HEK293 (cell line): ENCODE measurements around the gene MFAP5.

Experiments
- BCL11B ChIP-seq: fragments of 450-650 bp; formaldehyde crosslinking; IDR thresholded peaks from 2 replicates; pipeline ENCODE4 v1.5.1; 2016; ENCODE audit warnings: low read depth, missing biosample characterization, missing genetic modification characterization
- HOXC10 ChIP-seq: sonication (generic); formaldehyde crosslinking; IDR thresholded peaks from 2 replicates; pipeline ENCODE4 v1.8.1; 2023; ENCODE audit warnings: mild to moderate bottlenecking, missing genetic modification reagents
- PBX3 ChIP-seq: sonication (generic); formaldehyde crosslinking; IDR thresholded peaks from 2 replicates; pipeline ENCODE4 v1.8.1; 2022; ENCODE audit warnings: mild to moderate bottlenecking, moderate library complexity, missing genetic modification reagents
- SP3 ChIP-seq: fragments of 450-650 bp; formaldehyde crosslinking; IDR thresholded peaks from 2 replicates; pipeline ENCODE4 v1.5.1; 2016; ENCODE audit warnings: missing biosample characterization, missing genetic modification characterization
- ZBTB44 ChIP-seq: fragments of 450-650 bp; IDR thresholded peaks from 2 replicates; pipeline ENCODE4 v1.5.1; 2018; ENCODE audit warnings: missing biosample characterization, mild to moderate bottlenecking, missing genetic modification characterization
- ZBTB6 ChIP-seq: fragments of 450-650 bp; formaldehyde crosslinking; IDR thresholded peaks from 2 replicates; pipeline ENCODE4 v1.5.1; 2017; ENCODE audit warnings: missing biosample characterization, missing genetic modification characterization
- ZFP41 ChIP-seq: fragments of 450-650 bp; formaldehyde crosslinking; IDR thresholded peaks from 2 replicates; pipeline ENCODE4 v1.5.1; 2016; ENCODE audit warnings: missing biosample characterization, missing genetic modification characterization, borderline replicate concordance
- ZIC2 ChIP-seq: fragments of 450-650 bp; formaldehyde crosslinking; IDR thresholded peaks from 2 replicates; pipeline ENCODE4 v1.5.1; 2016; ENCODE audit warnings: missing biosample characterization, missing genetic modification characterization
- ZNF132 ChIP-seq: fragments of 450-650 bp; formaldehyde crosslinking; IDR thresholded peaks from 2 replicates; pipeline ENCODE4 v1.5.1; 2017; ENCODE audit warnings: missing biosample characterization, missing genetic modification characterization, borderline replicate concordance
- ZNF146 ChIP-seq: fragments of 450-650 bp; formaldehyde crosslinking; IDR thresholded peaks from 2 replicates; pipeline ENCODE4 v1.5.1; 2016; ENCODE audit warnings: missing biosample characterization, missing genetic modification characterization
- ZNF16 ChIP-seq: fragments of 450-650 bp; formaldehyde crosslinking; IDR thresholded peaks from 2 replicates; pipeline ENCODE4 v1.5.1; 2016; ENCODE audit warnings: low read depth, missing biosample characterization, missing genetic modification characterization
- ZNF174 ChIP-seq: fragments of 450-650 bp; formaldehyde crosslinking; IDR thresholded peaks from 2 replicates; pipeline ENCODE4 v1.5.0; 2017; ENCODE audit warnings: missing biosample characterization, mild to moderate bottlenecking, missing genetic modification characterization
- ZNF211 ChIP-seq: fragments of 450-650 bp; formaldehyde crosslinking; IDR thresholded peaks from 2 replicates; pipeline ENCODE4 v1.5.1; 2016; ENCODE audit warnings: low read depth, missing biosample characterization, missing genetic modification characterization
- ZNF214 ChIP-seq: fragments of 450-650 bp; formaldehyde crosslinking; IDR thresholded peaks from 2 replicates; pipeline ENCODE4 v1.5.1; 2017; ENCODE audit warnings: missing biosample characterization, mild to moderate bottlenecking, missing genetic modification characterization, borderline replicate concordance
- ZNF221 ChIP-seq: fragments of 450-650 bp; formaldehyde crosslinking; IDR thresholded peaks from 2 replicates; pipeline ENCODE4 v1.5.1; 2017; ENCODE audit warnings: missing biosample characterization, missing genetic modification characterization, borderline replicate concordance
- ZNF302 ChIP-seq: fragments of 450-650 bp; formaldehyde crosslinking; IDR thresholded peaks from 2 replicates; pipeline ENCODE4 v1.5.1; 2016; ENCODE audit warnings: missing biosample characterization, missing genetic modification characterization, low read depth
- ZNF324 ChIP-seq: fragments of 450-650 bp; formaldehyde crosslinking; IDR thresholded peaks from 2 replicates; pipeline ENCODE4 v1.5.1; 2016; ENCODE audit warnings: missing biosample characterization, missing genetic modification characterization
- ZNF521 ChIP-seq: fragments of 450-650 bp; formaldehyde crosslinking; IDR thresholded peaks from 2 replicates; pipeline ENCODE4 v1.5.1; 2017; ENCODE audit warnings: missing biosample characterization, mild to moderate bottlenecking, missing genetic modification characterization
- ZNF549 ChIP-seq: fragments of 450-650 bp; IDR thresholded peaks from 2 replicates; pipeline ENCODE4 v1.5.1; 2018; ENCODE audit warnings: missing biosample characterization, missing genetic modification characterization, mild to moderate bottlenecking, inconsistent platforms, moderate library complexity
- ZNF555 ChIP-seq: fragments of 450-650 bp; formaldehyde crosslinking; conservative IDR thresholded peaks from 2 replicates; pipeline ENCODE4 v1.5.1; 2017; ENCODE audit warnings: missing biosample characterization, mild to moderate bottlenecking, missing genetic modification characterization, inconsistent platforms
- ZNF571 ChIP-seq: fragments of 450-650 bp; formaldehyde crosslinking; IDR thresholded peaks from 2 replicates; pipeline ENCODE4 v1.5.0; 2017; ENCODE audit warnings: missing biosample characterization, missing genetic modification characterization
- ZNF600 ChIP-seq: fragments of 450-650 bp; formaldehyde crosslinking; IDR thresholded peaks from 2 replicates; pipeline ENCODE4 v1.5.1; 2016; ENCODE audit warnings: missing biosample characterization, missing genetic modification characterization
- ZNF654 ChIP-seq: fragments of 450-650 bp; formaldehyde crosslinking; IDR thresholded peaks from 2 replicates; pipeline ENCODE4 v1.5.1; 2016; ENCODE audit warnings: low read depth, missing biosample characterization, missing genetic modification characterization
- ZNF677 ChIP-seq: fragments of 450-650 bp; IDR thresholded peaks from 2 replicates; pipeline ENCODE4 v1.5.0; 2018; ENCODE audit warnings: missing biosample characterization, mild to moderate bottlenecking, missing genetic modification characterization, moderate library complexity
- ZNF747 ChIP-seq: fragments of 450-650 bp; formaldehyde crosslinking; IDR thresholded peaks from 2 replicates; pipeline ENCODE4 v1.5.1; 2016; ENCODE audit warnings: missing biosample characterization, missing genetic modification characterization
- ZNF776 ChIP-seq: fragments of 450-650 bp; formaldehyde crosslinking; IDR thresholded peaks from 2 replicates; pipeline ENCODE4 v1.5.0; 2017; ENCODE audit warnings: missing biosample characterization, missing genetic modification characterization, borderline replicate concordance
- ZNF785 ChIP-seq: fragments of 450-650 bp; formaldehyde crosslinking; IDR thresholded peaks from 2 replicates; pipeline ENCODE4 v1.5.1; 2016; ENCODE audit warnings: missing biosample characterization, missing genetic modification characterization
- TF ChIP-seq, protein P1 (sequence below): fragments of 450-650 bp; formaldehyde crosslinking; IDR thresholded peaks from 2 replicates; pipeline ENCODE4 v1.5.1; 2016; ENCODE audit warnings: missing biosample characterization, missing genetic modification characterization
- TF ChIP-seq, protein P2 (sequence below): fragments of 450-650 bp; formaldehyde crosslinking; IDR thresholded peaks from 2 replicates; pipeline ENCODE4 v1.5.1; 2016; ENCODE audit warnings: missing biosample characterization, missing genetic modification characterization, low read depth
- TF ChIP-seq, protein P3 (sequence below): fragments of 450-650 bp; formaldehyde crosslinking; IDR thresholded peaks from 2 replicates; pipeline ENCODE4 v1.5.1; 2016; ENCODE audit warnings: missing biosample characterization, missing genetic modification characterization
- TF ChIP-seq, protein P4 (sequence below): fragments of 450-650 bp; formaldehyde crosslinking; IDR thresholded peaks from 2 replicates; pipeline ENCODE4 v1.5.1; 2017; ENCODE audit warnings: missing biosample characterization, missing genetic modification characterization

Gene MFAP5

DNA sequence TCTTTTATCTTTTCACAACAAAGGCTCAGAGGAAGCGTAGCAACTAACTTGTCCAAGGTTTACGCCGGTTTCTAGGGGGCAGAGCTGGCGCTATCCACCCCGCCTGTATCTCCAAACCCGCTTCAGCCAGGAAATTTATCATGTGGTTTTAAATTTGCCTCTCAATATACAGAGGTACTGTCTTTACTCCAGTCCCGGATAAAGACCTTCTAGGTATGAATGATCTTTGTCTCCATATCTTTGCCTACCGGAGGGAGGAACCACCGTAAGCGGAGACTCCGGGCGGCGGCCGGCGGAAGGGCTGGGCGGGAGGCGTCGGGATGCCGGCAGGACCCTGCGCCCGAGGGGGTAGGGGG is 34.5 kb upstream of the MFAP5 start (continued):
- TF ChIP-seq ZBTB44: no peak
- TF ChIP-seq ZNF776 (tag by site-specific recombination): no peak
- TF ChIP-seq, protein P1, sequence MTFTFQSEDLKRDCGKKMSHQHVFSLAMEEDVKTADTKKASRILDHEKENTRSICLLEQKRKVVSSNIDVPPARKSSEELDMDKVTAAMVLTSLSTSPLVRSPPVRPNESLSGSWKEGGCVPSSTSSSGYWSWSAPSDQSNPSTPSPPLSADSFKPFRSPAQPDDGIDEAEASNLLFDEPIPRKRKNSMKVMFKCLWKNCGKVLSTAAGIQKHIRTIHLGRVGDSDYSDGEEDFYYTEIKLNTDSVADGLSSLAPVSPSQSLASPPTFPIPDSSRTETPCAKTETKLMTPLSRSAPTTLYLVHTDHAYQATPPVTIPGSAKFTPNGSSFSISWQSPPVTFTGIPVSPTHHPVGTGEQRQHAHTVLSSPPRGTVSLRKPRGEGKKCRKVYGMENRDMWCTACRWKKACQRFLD (tag by site-specific recombination): no peak
- TF ChIP-seq, protein P2, sequence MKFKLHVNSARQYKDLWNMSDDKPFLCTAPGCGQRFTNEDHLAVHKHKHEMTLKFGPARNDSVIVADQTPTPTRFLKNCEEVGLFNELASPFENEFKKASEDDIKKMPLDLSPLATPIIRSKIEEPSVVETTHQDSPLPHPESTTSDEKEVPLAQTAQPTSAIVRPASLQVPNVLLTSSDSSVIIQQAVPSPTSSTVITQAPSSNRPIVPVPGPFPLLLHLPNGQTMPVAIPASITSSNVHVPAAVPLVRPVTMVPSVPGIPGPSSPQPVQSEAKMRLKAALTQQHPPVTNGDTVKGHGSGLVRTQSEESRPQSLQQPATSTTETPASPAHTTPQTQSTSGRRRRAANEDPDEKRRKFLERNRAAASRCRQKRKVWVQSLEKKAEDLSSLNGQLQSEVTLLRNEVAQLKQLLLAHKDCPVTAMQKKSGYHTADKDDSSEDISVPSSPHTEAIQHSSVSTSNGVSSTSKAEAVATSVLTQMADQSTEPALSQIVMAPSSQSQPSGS (tag by site-specific recombination): no peak
- TF ChIP-seq BCL11B (tag by site-specific recombination): no peak
- no peak for TF ChIP-seq ZNF521 (tag by site-specific recombination)
- no peak; the same call in 1 of the 2 replicates for TF ChIP-seq ZNF600 (tag by site-specific recombination)
- TF ChIP-seq ZNF677 (tag by site-specific recombination): no peak
- TF ChIP-seq ZNF211 (tag by site-specific recombination): no peak
- TF ChIP-seq ZNF16: no peak
- TF ChIP-seq ZNF221 (tag by site-specific recombination): no peak
- no peak for TF ChIP-seq ZNF132 (tag by site-specific recombination)
- no peak for TF ChIP-seq ZNF146 (tag by site-specific recombination)
- no peak for TF ChIP-seq ZBTB6 (tag by site-specific recombination)
- TF ChIP-seq PBX3: no peak
- no peak for TF ChIP-seq ZNF174 (tag by site-specific recombination)
- TF ChIP-seq ZNF324: no peak
- TF ChIP-seq ZNF654 (tag by site-specific recombination): no peak
- TF ChIP-seq, protein P3, sequence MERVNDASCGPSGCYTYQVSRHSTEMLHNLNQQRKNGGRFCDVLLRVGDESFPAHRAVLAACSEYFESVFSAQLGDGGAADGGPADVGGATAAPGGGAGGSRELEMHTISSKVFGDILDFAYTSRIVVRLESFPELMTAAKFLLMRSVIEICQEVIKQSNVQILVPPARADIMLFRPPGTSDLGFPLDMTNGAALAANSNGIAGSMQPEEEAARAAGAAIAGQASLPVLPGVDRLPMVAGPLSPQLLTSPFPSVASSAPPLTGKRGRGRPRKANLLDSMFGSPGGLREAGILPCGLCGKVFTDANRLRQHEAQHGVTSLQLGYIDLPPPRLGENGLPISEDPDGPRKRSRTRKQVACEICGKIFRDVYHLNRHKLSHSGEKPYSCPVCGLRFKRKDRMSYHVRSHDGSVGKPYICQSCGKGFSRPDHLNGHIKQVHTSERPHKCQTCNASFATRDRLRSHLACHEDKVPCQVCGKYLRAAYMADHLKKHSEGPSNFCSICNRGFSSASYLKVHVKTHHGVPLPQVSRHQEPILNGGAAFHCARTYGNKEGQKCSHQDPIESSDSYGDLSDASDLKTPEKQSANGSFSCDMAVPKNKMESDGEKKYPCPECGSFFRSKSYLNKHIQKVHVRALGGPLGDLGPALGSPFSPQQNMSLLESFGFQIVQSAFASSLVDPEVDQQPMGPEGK (tag by site-specific recombination): no peak
- TF ChIP-seq SP3 (tag by site-specific recombination): no peak
- no peak for TF ChIP-seq ZNF302
- no peak for TF ChIP-seq ZNF571 (tag by site-specific recombination)
- TF ChIP-seq ZNF785 (tag by site-specific recombination): no peak
- no peak for TF ChIP-seq ZIC2 (tag by site-specific recombination)
- TF ChIP-seq, protein P4, sequence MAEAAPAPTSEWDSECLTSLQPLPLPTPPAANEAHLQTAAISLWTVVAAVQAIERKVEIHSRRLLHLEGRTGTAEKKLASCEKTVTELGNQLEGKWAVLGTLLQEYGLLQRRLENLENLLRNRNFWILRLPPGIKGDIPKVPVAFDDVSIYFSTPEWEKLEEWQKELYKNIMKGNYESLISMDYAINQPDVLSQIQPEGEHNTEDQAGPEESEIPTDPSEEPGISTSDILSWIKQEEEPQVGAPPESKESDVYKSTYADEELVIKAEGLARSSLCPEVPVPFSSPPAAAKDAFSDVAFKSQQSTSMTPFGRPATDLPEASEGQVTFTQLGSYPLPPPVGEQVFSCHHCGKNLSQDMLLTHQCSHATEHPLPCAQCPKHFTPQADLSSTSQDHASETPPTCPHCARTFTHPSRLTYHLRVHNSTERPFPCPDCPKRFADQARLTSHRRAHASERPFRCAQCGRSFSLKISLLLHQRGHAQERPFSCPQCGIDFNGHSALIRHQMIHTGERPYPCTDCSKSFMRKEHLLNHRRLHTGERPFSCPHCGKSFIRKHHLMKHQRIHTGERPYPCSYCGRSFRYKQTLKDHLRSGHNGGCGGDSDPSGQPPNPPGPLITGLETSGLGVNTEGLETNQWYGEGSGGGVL: no peak
- TF ChIP-seq ZNF549 (tag by site-specific recombination): no peak
- no peak for TF ChIP-seq ZNF555
- no peak for TF ChIP-seq ZNF214 (tag by site-specific recombination)
- no peak for TF ChIP-seq ZNF747 (tag by site-specific recombination)
- TF ChIP-seq ZFP41 (tag by site-specific recombination): no peak
- TF ChIP-seq HOXC10 (CRISPR knock-in tag): no peak
